ENCODE data around the gene EXOC4.

EXOC4 gene

GRCh38 chr7:133705596-133705995 lies 452.7 kb downstream of the EXOC4 start:
- H3K4me3 Mint-ChIP-seq: no peak overlapping the region
- DNase-seq: no peak
- peaks cover 13% of the 10 kb centered on the region for H3K36me3 Mint-ChIP-seq (ENCODE audit: low read depth)
- H3K27me3 Mint-ChIP-seq: no peaks in the 10 kb centered on the region
- H3K9me3 Mint-ChIP-seq: no peaks in the 10 kb centered on the region
- no peak overlapping the region for H3K27ac Mint-ChIP-seq
- H3K4me1 Mint-ChIP-seq (ENCODE audit: low read depth): peaks cover 3% of the 10 kb centered on the region

DNA sequence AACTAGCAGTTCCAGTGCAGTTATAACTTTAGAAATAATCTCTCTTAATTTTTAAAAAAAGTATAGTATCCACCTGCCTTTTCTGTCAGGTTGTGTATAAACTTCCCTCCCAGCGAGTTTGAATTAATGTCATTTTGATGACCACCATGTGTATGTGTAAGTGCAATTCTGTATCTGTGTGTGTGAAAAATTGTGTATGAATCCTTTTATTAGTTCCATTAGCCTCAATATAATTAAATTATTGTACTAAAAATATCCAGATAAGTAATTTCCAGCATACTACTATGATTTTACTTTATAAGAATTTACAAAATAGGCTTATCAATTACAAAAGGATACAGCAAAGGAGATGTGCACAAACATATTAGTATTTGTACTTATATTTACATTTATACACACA lies 453.1 kb downstream of the EXOC4 start:
- Mint-ChIP-seq H3K36me3 (ENCODE audit: low read depth) (peaks cover 17% of the 10 kb centered on the region), H3K4me3 (no peak overlapping the region), H3K27me3 (no peaks in the 10 kb centered on the region), H3K9me3 (no peaks in the 10 kb centered on the region), H3K4me1 (ENCODE audit: low read depth) (peaks cover 3% of the 10 kb centered on the region), H3K27ac (no peak overlapping the region)
- no peak for DNase-seq

- Mint-ChIP-seq H3K4me1 (ENCODE audit: low read depth) (peaks cover 3% of the 10 kb centered on the region), H3K36me3 (ENCODE audit: low read depth) (peaks cover 11% of the 10 kb centered on the region), H3K27me3 (no peaks in the 10 kb centered on the region), H3K27ac (no peak overlapping the region), H3K9me3 (no peaks in the 10 kb centered on the region), H3K4me3 (no peak overlapping the region)
- no peak for DNase-seq
These were observed 456.4 kb downstream of the EXOC4 start for GRCh38 chr7:133709036-133709880.

GRCh38 chr7:133712544-133712943 lies 459.7 kb downstream of the EXOC4 start:
- no peak for DNase-seq
- H3K36me3 Mint-ChIP-seq (ENCODE audit: low read depth): peaks cover 11% of the 10 kb centered on the region
- no peak overlapping the region for H3K4me3 Mint-ChIP-seq
- H3K27ac Mint-ChIP-seq: no peak overlapping the region
- no peaks in the 10 kb centered on the region for H3K27me3 Mint-ChIP-seq
- H3K4me1 Mint-ChIP-seq (ENCODE audit: low read depth): peaks cover 1% of the 10 kb centered on the region
- no peaks in the 10 kb centered on the region for H3K9me3 Mint-ChIP-seq

DNA sequence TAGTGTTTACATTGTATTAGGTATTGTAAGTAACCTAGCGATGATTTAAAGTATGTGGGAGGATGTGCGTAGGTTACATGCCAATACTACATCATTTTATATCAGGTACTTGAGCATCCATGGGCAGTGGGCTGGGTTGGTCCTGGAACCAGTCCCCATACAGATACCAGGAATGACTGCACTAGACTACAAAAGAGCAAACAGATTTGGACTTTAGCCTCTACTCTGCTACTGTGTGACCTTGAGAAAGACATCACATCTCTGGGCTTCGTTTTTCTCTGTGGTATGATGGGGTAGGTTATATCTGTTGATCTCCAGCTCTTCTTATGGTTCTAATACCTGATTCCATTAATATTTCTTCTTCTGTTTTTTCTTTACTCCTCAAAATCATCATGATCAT lies 461.8 kb downstream of the EXOC4 start:
- Mint-ChIP-seq H3K27ac (no peak overlapping the region), H3K4me3 (no peak overlapping the region), H3K4me1 (ENCODE audit: low read depth) (no peaks in the 10 kb centered on the region), H3K9me3 (no peaks in the 10 kb centered on the region), H3K27me3 (no peaks in the 10 kb centered on the region), H3K36me3 (ENCODE audit: low read depth) (peaks cover 15% of the 10 kb centered on the region)
- no peak for DNase-seq

DNA sequence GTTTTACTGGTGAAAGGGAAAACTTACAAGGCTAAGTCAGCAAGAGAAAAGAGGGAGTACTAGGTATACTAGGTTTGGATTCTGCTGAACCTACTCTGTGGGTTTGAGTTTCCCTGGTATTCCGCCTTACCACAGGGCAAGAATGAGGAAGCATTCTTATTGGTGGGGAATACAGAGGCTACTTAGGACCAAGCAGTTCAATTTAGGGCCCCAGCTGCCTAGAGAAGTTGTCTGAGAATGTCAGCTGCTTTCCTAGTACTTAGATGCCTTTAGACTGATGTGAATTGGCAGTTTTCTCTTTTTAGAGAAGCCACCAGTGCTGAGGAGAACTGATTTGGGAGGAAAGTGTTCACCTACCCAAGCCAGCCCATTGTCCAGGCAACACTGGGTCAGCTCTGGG lies 465.3 kb downstream of the EXOC4 start:
- no peak overlapping the region for H3K27ac Mint-ChIP-seq
- no peaks in the 10 kb centered on the region for H3K9me3 Mint-ChIP-seq
- no peaks in the 10 kb centered on the region for H3K4me1 Mint-ChIP-seq (ENCODE audit: low read depth)
- H3K27me3 Mint-ChIP-seq: no peaks in the 10 kb centered on the region
- peaks cover 4% of the 10 kb centered on the region for H3K36me3 Mint-ChIP-seq (ENCODE audit: low read depth)
- DNase-seq: no peak
- no peak overlapping the region for H3K4me3 Mint-ChIP-seq

DNA sequence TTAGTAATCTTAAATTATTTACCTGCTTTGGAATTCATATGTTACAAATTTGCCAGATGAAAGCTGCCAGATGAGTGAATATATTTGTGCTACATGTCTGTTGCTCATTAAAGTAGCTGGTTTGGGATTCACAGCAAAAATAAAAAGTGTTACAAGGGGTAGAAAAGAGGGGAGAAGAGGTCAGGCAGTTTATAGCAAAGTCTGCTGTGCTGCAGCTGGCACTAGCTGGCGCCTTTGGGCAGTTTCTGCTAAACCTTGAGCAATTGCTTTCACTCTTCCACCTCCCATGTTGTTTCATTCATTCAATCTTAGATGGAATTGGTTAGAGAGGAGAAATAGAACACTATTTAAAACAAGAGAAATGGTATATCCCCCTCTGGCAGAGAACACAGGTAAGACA lies 470.2 kb downstream of the EXOC4 start:
- Mint-ChIP-seq H3K36me3 (ENCODE audit: low read depth) (peaks cover 4% of the 10 kb centered on the region), H3K9me3 (no peaks in the 10 kb centered on the region), H3K27me3 (no peaks in the 10 kb centered on the region), H3K4me3 (no peak overlapping the region), H3K27ac (no peak overlapping the region), H3K4me1 (ENCODE audit: low read depth) (no peaks in the 10 kb centered on the region)
- DNase-seq: no peak

DNA sequence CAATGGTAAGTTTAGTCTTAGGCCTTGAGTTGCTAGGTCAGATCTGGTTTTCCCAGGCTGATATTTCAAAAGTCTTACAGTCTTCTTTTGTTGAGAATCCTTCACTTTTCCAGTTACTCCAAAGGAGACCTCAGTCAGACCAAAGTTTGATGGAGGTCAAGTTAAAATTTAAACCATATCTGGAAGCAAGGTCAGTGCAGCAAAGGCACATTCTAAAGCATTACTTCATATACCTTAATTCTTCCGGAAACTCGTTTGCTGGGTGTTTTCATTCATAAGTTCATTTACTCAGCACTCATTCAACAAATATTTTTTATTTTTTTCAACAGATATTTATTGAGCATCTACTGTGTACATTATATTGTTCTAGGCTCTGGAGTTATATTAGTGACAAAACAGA lies 471.3 kb downstream of the EXOC4 start:
- H3K4me3 Mint-ChIP-seq: no peak overlapping the region
- H3K27me3 Mint-ChIP-seq: no peaks in the 10 kb centered on the region
- no peaks in the 10 kb centered on the region for H3K4me1 Mint-ChIP-seq (ENCODE audit: low read depth)
- peaks cover under 1% of the 10 kb centered on the region for H3K36me3 Mint-ChIP-seq (ENCODE audit: low read depth)
- no peaks in the 10 kb centered on the region for H3K9me3 Mint-ChIP-seq
- DNase-seq: no peak
- H3K27ac Mint-ChIP-seq: no peak overlapping the region

DNA sequence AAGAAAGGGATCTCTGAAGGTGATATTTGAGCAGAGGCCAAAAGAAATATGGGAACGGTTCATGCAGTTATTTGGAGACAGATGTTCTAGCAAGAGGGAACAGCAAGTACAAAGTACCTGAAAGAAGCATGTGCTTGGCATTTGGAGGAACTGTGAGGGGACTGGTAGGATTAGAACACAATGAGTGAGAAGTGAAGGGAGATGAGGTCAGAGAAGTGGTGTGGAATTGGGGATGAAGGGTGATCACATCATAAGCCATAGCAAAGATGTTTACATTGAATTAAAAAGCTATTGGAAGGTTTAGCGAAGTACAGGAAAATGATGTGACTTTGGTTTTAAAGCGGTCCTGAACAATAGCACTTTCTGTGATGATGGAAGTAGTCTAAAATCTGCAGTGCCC lies 471.8 kb downstream of the EXOC4 start:
- no peak overlapping the region for H3K27ac Mint-ChIP-seq
- no peaks in the 10 kb centered on the region for H3K36me3 Mint-ChIP-seq (ENCODE audit: low read depth)
- no peaks in the 10 kb centered on the region for H3K9me3 Mint-ChIP-seq
- DNase-seq: no peak
- H3K4me3 Mint-ChIP-seq: no peak overlapping the region
- H3K27me3 Mint-ChIP-seq: no peaks in the 10 kb centered on the region
- no peaks in the 10 kb centered on the region for H3K4me1 Mint-ChIP-seq (ENCODE audit: low read depth)

GRCh38 chr7:133727476-133728214 lies 474.8 kb downstream of the EXOC4 start:
- no peak for DNase-seq
- no peaks in the 10 kb centered on the region for H3K27me3 Mint-ChIP-seq
- H3K4me1 Mint-ChIP-seq (ENCODE audit: low read depth): no peaks in the 10 kb centered on the region
- H3K4me3 Mint-ChIP-seq: no peak overlapping the region
- H3K27ac Mint-ChIP-seq: no peak overlapping the region
- H3K9me3 Mint-ChIP-seq: no peaks in the 10 kb centered on the region
- no peaks in the 10 kb centered on the region for H3K36me3 Mint-ChIP-seq (ENCODE audit: low read depth)

- no peak overlapping the region for H3K4me3 Mint-ChIP-seq
- no peaks in the 10 kb centered on the region for H3K36me3 Mint-ChIP-seq (ENCODE audit: low read depth)
- H3K9me3 Mint-ChIP-seq: no peaks in the 10 kb centered on the region
- no peaks in the 10 kb centered on the region for H3K27me3 Mint-ChIP-seq
- DNase-seq: no peak
- H3K4me1 Mint-ChIP-seq (ENCODE audit: low read depth): no peaks in the 10 kb centered on the region
- H3K27ac Mint-ChIP-seq: no peak overlapping the region
These were observed 477.5 kb downstream of the EXOC4 start for GRCh38 chr7:133730360-133730759.

- H3K4me3 Mint-ChIP-seq: no peak overlapping the region
- H3K4me1 Mint-ChIP-seq (ENCODE audit: low read depth): no peaks in the 10 kb centered on the region
- no peak for DNase-seq
- H3K27me3 Mint-ChIP-seq: no peaks in the 10 kb centered on the region
- no peaks in the 10 kb centered on the region for H3K9me3 Mint-ChIP-seq
- no peaks in the 10 kb centered on the region for H3K36me3 Mint-ChIP-seq (ENCODE audit: low read depth)
- H3K27ac Mint-ChIP-seq: no peak overlapping the region
These were observed 480.5 kb downstream of the EXOC4 start for GRCh38 chr7:133733401-133733800.

- Mint-ChIP-seq H3K9me3 (no peaks in the 10 kb centered on the region), H3K4me1 (ENCODE audit: low read depth) (no peaks in the 10 kb centered on the region), H3K27ac (no peak overlapping the region), H3K36me3 (ENCODE audit: low read depth) (no peaks in the 10 kb centered on the region), H3K27me3 (no peaks in the 10 kb centered on the region), H3K4me3 (no peak overlapping the region)
- DNase-seq: no peak
These were observed 482.3 kb downstream of the EXOC4 start for GRCh38 chr7:133735222-133735621.

GRCh38 chr7:133739817-133740216 lies 486.9 kb downstream of the EXOC4 start:
- H3K27me3 Mint-ChIP-seq: no peaks in the 10 kb centered on the region
- H3K9me3 Mint-ChIP-seq: no peaks in the 10 kb centered on the region
- H3K27ac Mint-ChIP-seq: no peak overlapping the region
- H3K4me1 Mint-ChIP-seq (ENCODE audit: low read depth): peaks cover 3% of the 10 kb centered on the region
- H3K4me3 Mint-ChIP-seq: no peak overlapping the region
- H3K36me3 Mint-ChIP-seq (ENCODE audit: low read depth): no peaks in the 10 kb centered on the region
- DNase-seq: no peak

DNA sequence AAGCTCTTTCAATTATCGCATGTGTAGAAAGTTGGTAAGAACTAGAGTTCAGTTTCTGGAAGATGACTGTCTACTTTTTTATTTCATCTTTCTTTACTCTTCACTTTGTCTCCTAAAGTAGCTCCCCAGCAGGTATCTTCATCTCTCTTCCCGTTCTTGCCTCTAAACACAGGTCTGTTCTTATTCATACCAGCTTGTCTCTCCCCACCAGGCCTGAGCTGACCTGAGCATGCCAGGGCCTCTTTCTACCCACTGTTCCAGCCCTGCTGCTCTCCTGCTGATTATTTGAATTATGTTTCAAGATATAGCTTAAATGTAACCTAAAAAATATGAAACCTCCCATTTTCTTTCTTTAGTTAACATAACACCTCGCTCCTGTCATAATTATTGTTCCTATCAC lies 488.2 kb downstream of the EXOC4 start:
- peaks cover 3% of the 10 kb centered on the region for H3K4me1 Mint-ChIP-seq (ENCODE audit: low read depth)
- no peak for DNase-seq
- no peak overlapping the region for H3K4me3 Mint-ChIP-seq
- H3K27me3 Mint-ChIP-seq: no peaks in the 10 kb centered on the region
- H3K36me3 Mint-ChIP-seq (ENCODE audit: low read depth): no peaks in the 10 kb centered on the region
- H3K27ac Mint-ChIP-seq: no peak overlapping the region
- no peaks in the 10 kb centered on the region for H3K9me3 Mint-ChIP-seq

All from activated T-cell treated with anti-CD3 and anti-CD28 coated beads, Interleukin-2, amount 50 U/mL, for 24 hours (primary cell).